ENCODE data around the gene KIF21A. TPM values are rescaled to one million over a fixed set of nuclear protein-coding genes. Genes with fewer than 3 reads are reported as not detected.

The KIF21A gene
- total RNA-seq, 1 donor from 2014 or later: 24.4 TPM

DNA sequence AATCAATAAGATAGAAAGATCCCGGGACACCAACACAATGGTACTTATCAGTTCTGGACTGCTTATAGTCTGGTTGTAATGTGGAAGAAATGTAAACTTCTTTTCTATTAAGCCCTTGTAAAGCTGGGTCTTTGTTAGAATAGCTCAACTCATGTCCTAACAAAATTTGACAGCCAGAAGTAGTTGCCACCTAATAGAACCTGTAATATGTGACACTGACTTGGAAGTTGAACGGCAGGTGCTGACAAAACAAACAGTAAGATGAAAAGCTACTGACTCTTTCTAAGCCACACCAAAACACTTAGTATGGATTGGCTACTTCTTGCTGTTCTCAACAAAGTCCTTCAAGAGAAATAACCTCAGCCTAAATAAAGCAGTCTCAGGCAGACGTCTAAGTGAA, 56.6 kb downstream of the KIF21A start:
- Mint-ChIP-seq H3K27ac (no peak overlapping the region), H3K4me1 (peaks cover 3% of the 10 kb centered on the region), H3K9me3 (no peaks in the 10 kb centered on the region), H3K36me3 (no peaks in the 10 kb centered on the region), H3K4me3 (no peak overlapping the region), H3K27me3 (ENCODE audit: low read depth) (no peaks in the 10 kb centered on the region)
- TF ChIP-seq, protein P1, sequence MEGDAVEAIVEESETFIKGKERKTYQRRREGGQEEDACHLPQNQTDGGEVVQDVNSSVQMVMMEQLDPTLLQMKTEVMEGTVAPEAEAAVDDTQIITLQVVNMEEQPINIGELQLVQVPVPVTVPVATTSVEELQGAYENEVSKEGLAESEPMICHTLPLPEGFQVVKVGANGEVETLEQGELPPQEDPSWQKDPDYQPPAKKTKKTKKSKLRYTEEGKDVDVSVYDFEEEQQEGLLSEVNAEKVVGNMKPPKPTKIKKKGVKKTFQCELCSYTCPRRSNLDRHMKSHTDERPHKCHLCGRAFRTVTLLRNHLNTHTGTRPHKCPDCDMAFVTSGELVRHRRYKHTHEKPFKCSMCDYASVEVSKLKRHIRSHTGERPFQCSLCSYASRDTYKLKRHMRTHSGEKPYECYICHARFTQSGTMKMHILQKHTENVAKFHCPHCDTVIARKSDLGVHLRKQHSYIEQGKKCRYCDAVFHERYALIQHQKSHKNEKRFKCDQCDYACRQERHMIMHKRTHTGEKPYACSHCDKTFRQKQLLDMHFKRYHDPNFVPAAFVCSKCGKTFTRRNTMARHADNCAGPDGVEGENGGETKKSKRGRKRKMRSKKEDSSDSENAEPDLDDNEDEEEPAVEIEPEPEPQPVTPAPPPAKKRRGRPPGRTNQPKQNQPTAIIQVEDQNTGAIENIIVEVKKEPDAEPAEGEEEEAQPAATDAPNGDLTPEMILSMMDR (IDR thresholded peaks at IDR 0.05; ENCODE audit: unreplicated experiment): no peak
- no peak for DNase-seq (ENCODE audit: low spot score in 2 of 2, unreplicated experiment in 2 of 2)

DNA sequence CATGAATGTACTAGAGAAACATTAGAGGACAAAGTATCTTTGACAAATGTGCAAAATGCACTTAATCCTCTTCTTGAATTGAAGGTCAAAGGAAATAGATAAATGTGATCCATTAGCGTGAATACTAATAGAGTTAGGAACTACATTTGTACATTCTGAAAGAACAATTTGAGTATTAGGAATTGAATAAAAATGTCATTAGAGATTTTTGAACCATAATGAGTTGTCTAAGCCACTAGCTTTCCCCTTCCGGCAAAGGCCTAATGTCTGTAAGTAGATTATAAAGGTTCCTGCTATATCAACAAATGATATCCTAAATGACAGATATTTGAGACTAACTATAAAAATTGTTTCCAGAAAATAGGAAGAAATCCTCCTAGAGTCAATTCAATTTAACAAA, 59.8 kb downstream of the KIF21A start:
- Mint-ChIP-seq H3K9me3 (no peaks in the 10 kb centered on the region), H3K4me3 (no peak overlapping the region), H3K36me3 (no peaks in the 10 kb centered on the region), H3K4me1 (peaks cover 8% of the 10 kb centered on the region), H3K27ac (no peak overlapping the region), H3K27me3 (ENCODE audit: low read depth) (no peaks in the 10 kb centered on the region)
- TF ChIP-seq, protein P1 (IDR thresholded peaks at IDR 0.05; ENCODE audit: unreplicated experiment): no peak
- DNase-seq (ENCODE audit: low spot score in 2 of 2, unreplicated experiment in 2 of 2): no peak

GRCh38 chr12:39380090-39380489, 62.8 kb downstream of the KIF21A start:
- H3K9me3 Mint-ChIP-seq: no peaks in the 10 kb centered on the region
- no peak overlapping the region for H3K4me3 Mint-ChIP-seq
- no peak overlapping the region for H3K27ac Mint-ChIP-seq
- peaks cover 13% of the 10 kb centered on the region for H3K4me1 Mint-ChIP-seq
- no peaks in the 10 kb centered on the region for H3K27me3 Mint-ChIP-seq (ENCODE audit: low read depth)
- H3K36me3 Mint-ChIP-seq: no peaks in the 10 kb centered on the region
- TF ChIP-seq, protein P1 (IDR thresholded peaks at IDR 0.05; ENCODE audit: unreplicated experiment): no peak
- no peak for DNase-seq (ENCODE audit: low spot score in 2 of 2, unreplicated experiment in 2 of 2)

GRCh38 chr12:39378341-39378740, 64.6 kb downstream of the KIF21A start:
- Mint-ChIP-seq H3K4me3 (no peak overlapping the region), H3K9me3 (no peaks in the 10 kb centered on the region), H3K36me3 (no peaks in the 10 kb centered on the region), H3K27ac (peak overlapping the region; percentile 82), H3K27me3 (ENCODE audit: low read depth) (no peaks in the 10 kb centered on the region), H3K4me1 (peaks cover 13% of the 10 kb centered on the region)
- no peak for DNase-seq (ENCODE audit: low spot score in 2 of 2, unreplicated experiment in 2 of 2)
- TF ChIP-seq, protein P1 (IDR thresholded peaks at IDR 0.05; ENCODE audit: unreplicated experiment): no peak

- H3K9me3 Mint-ChIP-seq: no peaks in the 10 kb centered on the region
- no peak overlapping the region for H3K27ac Mint-ChIP-seq
- no peak overlapping the region for H3K4me3 Mint-ChIP-seq
- no peak for DNase-seq (ENCODE audit: low spot score in 2 of 2, unreplicated experiment in 2 of 2)
- no peaks in the 10 kb centered on the region for H3K27me3 Mint-ChIP-seq (ENCODE audit: low read depth)
- H3K4me1 Mint-ChIP-seq: peaks cover 12% of the 10 kb centered on the region
- H3K36me3 Mint-ChIP-seq: no peaks in the 10 kb centered on the region
- TF ChIP-seq, protein P1 (IDR thresholded peaks at IDR 0.05; ENCODE audit: unreplicated experiment): no peak
Observed at GRCh38 chr12:39375206-39375808, 67.6 kb downstream of the KIF21A start.

DNA sequence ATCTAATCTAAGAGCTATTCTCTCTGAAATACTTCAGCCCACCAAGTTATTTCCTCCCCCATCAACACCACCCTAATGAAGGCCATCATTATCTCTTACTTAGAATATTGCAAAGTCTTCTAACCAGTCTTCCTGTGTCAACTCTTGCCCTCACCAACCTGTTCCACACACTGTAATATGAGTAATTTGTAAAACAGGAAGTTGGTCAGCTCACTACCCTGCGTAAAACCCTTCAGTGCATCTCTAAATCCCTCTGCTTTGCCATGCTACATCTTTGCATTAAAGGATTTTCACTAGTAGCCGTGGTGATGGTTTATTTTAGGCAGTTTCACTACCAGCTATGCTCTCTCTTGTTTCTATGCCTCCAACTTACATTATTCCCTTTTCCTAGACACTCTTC, 70.0 kb downstream of the KIF21A start:
- no peak for DNase-seq (ENCODE audit: low spot score in 2 of 2, unreplicated experiment in 2 of 2)
- Mint-ChIP-seq H3K36me3 (no peaks in the 10 kb centered on the region), H3K9me3 (no peaks in the 10 kb centered on the region), H3K4me1 (peaks cover 7% of the 10 kb centered on the region), H3K27ac (no peak overlapping the region), H3K27me3 (ENCODE audit: low read depth) (no peaks in the 10 kb centered on the region), H3K4me3 (no peak overlapping the region)
- TF ChIP-seq, protein P1 (IDR thresholded peaks at IDR 0.05; ENCODE audit: unreplicated experiment): no peak

Measured in mesothelial cell of epicardium (in vitro differentiated cells).